Ishikawa (cell line): ENCODE data around the gene ZCCHC7.

Experiments used
- CEBPB ChIP-seq: IDR thresholded peaks from 2 replicates; pipeline ENCODE4 v1.6.1; 2012
- CREB1 ChIP-seq: IDR thresholded peaks from 2 replicates; pipeline ENCODE4 v1.6.1; 2012; ENCODE audit warnings: low read depth
- EGR1 ChIP-seq: IDR thresholded peaks from 2 replicates; pipeline ENCODE4 v1.6.1; 2012
- EP300 ChIP-seq: IDR thresholded peaks from 2 replicates; pipeline ENCODE4 v1.6.1; 2012; ENCODE audit warnings: borderline replicate concordance
- FOXM1 ChIP-seq: IDR thresholded peaks from 2 replicates; pipeline ENCODE4 v1.6.1; 2012; ENCODE audit warnings: low read depth, borderline replicate concordance
- MAX ChIP-seq: IDR thresholded peaks from 2 replicates; pipeline ENCODE4 v1.6.1; 2012
- NFIC ChIP-seq: IDR thresholded peaks from 2 replicates; pipeline ENCODE4 v1.6.1; 2012
- RAD21 ChIP-seq: IDR thresholded peaks from 2 replicates; pipeline ENCODE4 v1.6.1; 2012; ENCODE audit warnings: low read depth
- REST ChIP-seq: IDR thresholded peaks from 2 replicates; pipeline ENCODE4 v1.6.1; 2012; ENCODE audit warnings: low read depth, mild to moderate bottlenecking
- TAF1 ChIP-seq: IDR thresholded peaks from 2 replicates; pipeline ENCODE4 v1.6.1; 2012; ENCODE audit warnings: low read depth, mild to moderate bottlenecking
- TCF12 ChIP-seq: IDR thresholded peaks from 2 replicates; pipeline ENCODE4 v1.6.1; 2012; ENCODE audit warnings: low read depth
- TEAD4 ChIP-seq: IDR thresholded peaks from 2 replicates; pipeline ENCODE4 v1.6.1; 2012
- USF1 ChIP-seq: IDR thresholded peaks from 2 replicates; pipeline ENCODE4 v1.6.1; 2012
- YY1 ChIP-seq: IDR thresholded peaks from 2 replicates; pipeline ENCODE4 v1.6.1; 2012; ENCODE audit warnings: low read depth
- ZBTB7A ChIP-seq: IDR thresholded peaks from 2 replicates; pipeline ENCODE4 v1.6.1; 2012; ENCODE audit warnings: low read depth

Gene ZCCHC7

GRCh38 chr9:37390759-37391158 is 270.4 kb downstream of the ZCCHC7 start:
- TF ChIP-seq USF1 (no peak), CEBPB (no peak), YY1 (no peak), TCF12 (no peak), TAF1 (no peak), RAD21 (peak; percentile 75), NFIC (no peak)

- TF ChIP-seq NFIC (no peak), USF1 (peak; percentile 74)
Measured at GRCh38 chr9:37392272-37392671, 271.9 kb downstream of the ZCCHC7 start.

GRCh38 chr9:37395229-37395628 is 274.9 kb downstream of the ZCCHC7 start:
- TF ChIP-seq NFIC: no peak
- TF ChIP-seq YY1: no peak
- TF ChIP-seq RAD21: no peak
- TF ChIP-seq TCF12: no peak
- TF ChIP-seq EP300: no peak
- no peak for TF ChIP-seq FOXM1
- TF ChIP-seq ZBTB7A: no peak
- TF ChIP-seq REST: no peak
- TF ChIP-seq CREB1: no peak
- TF ChIP-seq MAX: no peak
- TF ChIP-seq TEAD4: no peak

- TF ChIP-seq CREB1 (no peak), RAD21 (no peak), ZBTB7A (no peak), TCF12 (no peak), USF1 (no peak), CEBPB (no peak), MAX (no peak), TEAD4 (no peak), REST (no peak), TAF1 (no peak), EGR1 (no peak), YY1 (no peak), NFIC (no peak), EP300 (no peak), FOXM1 (no peak)
Measured at GRCh38 chr9:37395663-37396062, 275.3 kb downstream of the ZCCHC7 start.

GRCh38 chr9:37398464-37399025 is 278.2 kb downstream of the ZCCHC7 start:
- TF ChIP-seq MAX (no peak), TCF12 (no peak), TEAD4 (no peak), EP300 (no peak), RAD21 (no peak), TAF1 (no peak), EGR1 (no peak), CEBPB (no peak), ZBTB7A (no peak)

GRCh38 chr9:37399336-37399735 is 279.0 kb downstream of the ZCCHC7 start:
- no peak for TF ChIP-seq TAF1
- no peak for TF ChIP-seq ZBTB7A
- no peak for TF ChIP-seq MAX
- TF ChIP-seq NFIC: no peak
- no peak for TF ChIP-seq TEAD4
- no peak for TF ChIP-seq YY1
- no peak for TF ChIP-seq RAD21
- no peak for TF ChIP-seq EGR1
- no peak for TF ChIP-seq CEBPB
- no peak for TF ChIP-seq TCF12
- no peak for TF ChIP-seq REST
